SK-N-SH treated with all-trans-retinoic acid at 6 μM for 48 hours (cell line): ENCODE results near the gene ACOT7.

Experiments used
- ATAC-seq: fragments of 200-7000 bp; cut with Tn5 transposase; 3 replicates; pipeline ENCODE4 v1.9.1; 2020; ENCODE audit warnings: mild to moderate bottlenecking, moderate library complexity
- ARNTL ChIP-seq: fragments of 450-650 bp; formaldehyde crosslinking; IDR thresholded peaks from 2 replicates; pipeline ENCODE4 v1.5.0; 2020; ENCODE audit warnings: low read depth, mild to moderate bottlenecking, moderate library complexity, borderline replicate concordance
- BACH2 ChIP-seq: fragments of 250-450 bp; sonication (Bioruptor Pico); IDR thresholded peaks from 2 replicates; pipeline ENCODE4 v1.9.0; 2021; ENCODE audit warnings: mild to moderate bottlenecking, borderline replicate concordance
- CSDC2 ChIP-seq: fragments of 250-450 bp; sonication (Bioruptor Pico); IDR thresholded peaks from 2 replicates; pipeline ENCODE4 v1.5.0; 2020; ENCODE audit warnings: mild to moderate bottlenecking, moderate library complexity
- ESRRG ChIP-seq: fragments of 250-450 bp; sonication (Bioruptor Pico); IDR thresholded peaks from 2 replicates; pipeline ENCODE4 v1.6.1; 2021; ENCODE audit warnings: mild to moderate bottlenecking
- GLIS3 ChIP-seq: fragments of 250-450 bp; sonication (Bioruptor Pico); IDR thresholded peaks from 2 replicates; pipeline ENCODE4 v1.5.0; 2020; ENCODE audit warnings: mild to moderate bottlenecking, moderate library complexity
- OSR1 ChIP-seq: fragments of 250-450 bp; sonication (Bioruptor Pico); IDR thresholded peaks from 2 replicates; pipeline ENCODE4 v1.8.0; 2022; ENCODE audit warnings: moderate library complexity, mild to moderate bottlenecking, inconsistent platforms
- PPARA ChIP-seq: fragments of 250-450 bp; sonication (Bioruptor Pico); IDR thresholded peaks from 2 replicates; pipeline ENCODE4 v1.5.0; 2020; ENCODE audit warnings: mild to moderate bottlenecking, borderline replicate concordance
- RARB ChIP-seq: fragments of 250-450 bp; sonication (Bioruptor Pico); IDR thresholded peaks from 2 replicates; pipeline ENCODE4 v1.8.0; 2021; ENCODE audit warnings: mild to moderate bottlenecking, moderate library complexity
- SNAI2 ChIP-seq: fragments of 250-450 bp; sonication (Bioruptor Pico); IDR thresholded peaks from 2 replicates; pipeline ENCODE4 v1.5.0; 2020; ENCODE audit warnings: mild to moderate bottlenecking, moderate library complexity
- TOX ChIP-seq: fragments of 250-450 bp; sonication (Bioruptor Pico); IDR thresholded peaks from 2 replicates; pipeline ENCODE4 v1.8.0; 2021; ENCODE audit warnings: mild to moderate bottlenecking, moderate library complexity, borderline replicate concordance
- ZC3H10 ChIP-seq: fragments of 250-450 bp; sonication (Bioruptor Pico); IDR thresholded peaks from 2 replicates; pipeline ENCODE4 v1.5.1; 2021; ENCODE audit warnings: mild to moderate bottlenecking, moderate library complexity
- ZFP3 ChIP-seq: fragments of 250-450 bp; sonication (Bioruptor Pico); IDR thresholded peaks from 2 replicates; pipeline ENCODE4 v1.5.0; 2020; ENCODE audit warnings: mild to moderate bottlenecking, moderate library complexity
- ZFP30 ChIP-seq: fragments of 450-650 bp; formaldehyde crosslinking; IDR thresholded peaks from 2 replicates; pipeline ENCODE4 v1.5.0; 2022; ENCODE audit warnings: mild to moderate bottlenecking, moderate library complexity
- ZNF70 ChIP-seq: fragments of 450-650 bp; formaldehyde crosslinking; IDR thresholded peaks from 2 replicates; pipeline ENCODE4 v1.5.0; 2020; ENCODE audit warnings: mild to moderate bottlenecking, moderate library complexity
- ZNF8 ChIP-seq: fragments of 450-650 bp; formaldehyde crosslinking; IDR thresholded peaks from 2 replicates; pipeline ENCODE4 v1.5.0; 2020; ENCODE audit warnings: mild to moderate bottlenecking, moderate library complexity
- TF ChIP-seq, protein P1 (sequence below): fragments of 250-450 bp; sonication (Bioruptor Pico); IDR thresholded peaks from 2 replicates; pipeline ENCODE4 v1.8.0; 2020; ENCODE audit warnings: mild to moderate bottlenecking, moderate library complexity, borderline replicate concordance
- TF ChIP-seq, protein P2 (sequence below): fragments of 250-450 bp; sonication (Bioruptor Pico); IDR thresholded peaks from 2 replicates; pipeline ENCODE4 v1.5.1; 2020; ENCODE audit warnings: low read depth, mild to moderate bottlenecking, moderate library complexity
- TF ChIP-seq, protein P3 (sequence below): fragments of 250-450 bp; sonication (Bioruptor Pico); IDR thresholded peaks from 2 replicates; pipeline ENCODE4 v1.5.0; 2020; ENCODE audit warnings: mild to moderate bottlenecking, moderate library complexity
- TF ChIP-seq, protein P4 (sequence below): fragments of 250-450 bp; sonication (Bioruptor Pico); IDR thresholded peaks from 2 replicates; pipeline ENCODE4 v1.8.0; 2021; ENCODE audit warnings: low read depth, mild to moderate bottlenecking, moderate library complexity, borderline replicate concordance
- TF ChIP-seq, protein P5 (sequence below): fragments of 250-450 bp; sonication (Bioruptor Pico); IDR thresholded peaks from 2 replicates; pipeline ENCODE4 v1.5.1; 2021; ENCODE audit warnings: mild to moderate bottlenecking, moderate library complexity

Gene ACOT7

DNA sequence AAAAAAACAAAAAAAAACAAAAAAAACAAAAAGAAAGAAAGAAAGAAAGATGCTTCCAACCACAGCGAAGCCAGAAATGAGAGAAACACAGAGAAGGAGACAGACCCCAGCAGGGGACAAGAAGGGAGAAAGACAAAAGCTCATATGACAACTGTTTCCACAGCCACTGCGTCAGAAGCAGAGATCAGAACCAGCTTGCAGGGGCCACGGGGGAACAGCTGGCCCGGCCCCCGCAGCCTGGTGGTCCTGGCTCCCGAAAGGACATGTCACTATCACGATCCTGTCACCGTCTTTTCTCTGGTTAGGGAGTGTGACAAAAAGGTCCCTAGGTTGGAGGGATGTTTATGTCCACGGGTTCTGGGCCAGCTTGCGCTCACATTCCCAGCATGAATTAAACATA lies 60.7 kb downstream of the ACOT7 start (continued):
- TF ChIP-seq, protein P1, sequence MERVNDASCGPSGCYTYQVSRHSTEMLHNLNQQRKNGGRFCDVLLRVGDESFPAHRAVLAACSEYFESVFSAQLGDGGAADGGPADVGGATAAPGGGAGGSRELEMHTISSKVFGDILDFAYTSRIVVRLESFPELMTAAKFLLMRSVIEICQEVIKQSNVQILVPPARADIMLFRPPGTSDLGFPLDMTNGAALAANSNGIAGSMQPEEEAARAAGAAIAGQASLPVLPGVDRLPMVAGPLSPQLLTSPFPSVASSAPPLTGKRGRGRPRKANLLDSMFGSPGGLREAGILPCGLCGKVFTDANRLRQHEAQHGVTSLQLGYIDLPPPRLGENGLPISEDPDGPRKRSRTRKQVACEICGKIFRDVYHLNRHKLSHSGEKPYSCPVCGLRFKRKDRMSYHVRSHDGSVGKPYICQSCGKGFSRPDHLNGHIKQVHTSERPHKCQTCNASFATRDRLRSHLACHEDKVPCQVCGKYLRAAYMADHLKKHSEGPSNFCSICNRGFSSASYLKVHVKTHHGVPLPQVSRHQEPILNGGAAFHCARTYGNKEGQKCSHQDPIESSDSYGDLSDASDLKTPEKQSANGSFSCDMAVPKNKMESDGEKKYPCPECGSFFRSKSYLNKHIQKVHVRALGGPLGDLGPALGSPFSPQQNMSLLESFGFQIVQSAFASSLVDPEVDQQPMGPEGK (CRISPR knock-in tag): no peak
- no peak for TF ChIP-seq ZFP3 (CRISPR knock-in tag)

DNA sequence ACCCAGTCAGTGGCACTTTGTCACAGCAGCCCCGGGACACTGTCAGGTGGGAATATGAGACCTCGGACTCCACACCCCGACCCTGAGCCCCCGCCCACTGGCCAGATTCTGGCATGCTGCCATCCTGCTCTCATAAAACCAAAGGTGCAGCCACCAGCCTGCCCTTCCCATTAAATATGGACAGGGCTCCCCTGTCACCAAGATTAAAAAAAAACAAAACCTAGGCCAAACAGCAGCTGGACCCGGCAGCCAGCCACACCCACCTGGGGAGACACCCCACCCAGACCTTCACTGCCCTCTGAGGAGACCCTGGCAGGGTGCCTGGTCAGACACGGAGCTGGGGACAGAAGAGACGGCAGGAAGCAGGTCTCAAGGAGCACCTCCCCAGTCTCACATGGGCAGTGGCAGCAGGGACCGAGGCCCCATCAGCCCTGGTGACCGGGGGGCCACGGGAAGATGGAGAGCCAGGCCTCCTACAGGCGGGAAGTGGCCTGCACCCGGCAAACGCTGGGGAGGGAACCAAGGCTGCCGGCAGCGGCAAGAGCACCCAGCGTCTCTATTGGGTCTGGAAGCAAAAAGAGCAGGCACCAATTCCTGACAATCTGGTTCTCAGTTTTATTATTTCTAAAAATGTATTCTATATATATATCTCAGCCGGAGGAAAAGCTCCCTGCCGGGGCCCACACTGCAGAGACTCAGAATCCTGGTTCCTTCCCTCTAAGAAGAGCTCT lies 61.9 kb downstream of the ACOT7 start:
- TF ChIP-seq, protein P2, sequence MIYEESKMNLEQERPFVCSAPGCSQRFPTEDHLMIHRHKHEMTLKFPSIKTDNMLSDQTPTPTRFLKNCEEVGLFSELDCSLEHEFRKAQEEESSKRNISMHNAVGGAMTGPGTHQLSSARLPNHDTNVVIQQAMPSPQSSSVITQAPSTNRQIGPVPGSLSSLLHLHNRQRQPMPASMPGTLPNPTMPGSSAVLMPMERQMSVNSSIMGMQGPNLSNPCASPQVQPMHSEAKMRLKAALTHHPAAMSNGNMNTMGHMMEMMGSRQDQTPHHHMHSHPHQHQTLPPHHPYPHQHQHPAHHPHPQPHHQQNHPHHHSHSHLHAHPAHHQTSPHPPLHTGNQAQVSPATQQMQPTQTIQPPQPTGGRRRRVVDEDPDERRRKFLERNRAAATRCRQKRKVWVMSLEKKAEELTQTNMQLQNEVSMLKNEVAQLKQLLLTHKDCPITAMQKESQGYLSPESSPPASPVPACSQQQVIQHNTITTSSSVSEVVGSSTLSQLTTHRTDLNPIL (CRISPR knock-in tag): no peak
- TF ChIP-seq RARB: no peak
- no peak for TF ChIP-seq ZNF70 (CRISPR knock-in tag)
- no peak for TF ChIP-seq ARNTL
- no peak for TF ChIP-seq TOX (CRISPR knock-in tag)
- no peak for TF ChIP-seq CSDC2 (CRISPR knock-in tag)
- no peak for TF ChIP-seq ZC3H10 (CRISPR knock-in tag)
- no peak for TF ChIP-seq ZNF8 (CRISPR knock-in tag)
- TF ChIP-seq GLIS3 (CRISPR knock-in tag): no peak
- TF ChIP-seq, protein P3, sequence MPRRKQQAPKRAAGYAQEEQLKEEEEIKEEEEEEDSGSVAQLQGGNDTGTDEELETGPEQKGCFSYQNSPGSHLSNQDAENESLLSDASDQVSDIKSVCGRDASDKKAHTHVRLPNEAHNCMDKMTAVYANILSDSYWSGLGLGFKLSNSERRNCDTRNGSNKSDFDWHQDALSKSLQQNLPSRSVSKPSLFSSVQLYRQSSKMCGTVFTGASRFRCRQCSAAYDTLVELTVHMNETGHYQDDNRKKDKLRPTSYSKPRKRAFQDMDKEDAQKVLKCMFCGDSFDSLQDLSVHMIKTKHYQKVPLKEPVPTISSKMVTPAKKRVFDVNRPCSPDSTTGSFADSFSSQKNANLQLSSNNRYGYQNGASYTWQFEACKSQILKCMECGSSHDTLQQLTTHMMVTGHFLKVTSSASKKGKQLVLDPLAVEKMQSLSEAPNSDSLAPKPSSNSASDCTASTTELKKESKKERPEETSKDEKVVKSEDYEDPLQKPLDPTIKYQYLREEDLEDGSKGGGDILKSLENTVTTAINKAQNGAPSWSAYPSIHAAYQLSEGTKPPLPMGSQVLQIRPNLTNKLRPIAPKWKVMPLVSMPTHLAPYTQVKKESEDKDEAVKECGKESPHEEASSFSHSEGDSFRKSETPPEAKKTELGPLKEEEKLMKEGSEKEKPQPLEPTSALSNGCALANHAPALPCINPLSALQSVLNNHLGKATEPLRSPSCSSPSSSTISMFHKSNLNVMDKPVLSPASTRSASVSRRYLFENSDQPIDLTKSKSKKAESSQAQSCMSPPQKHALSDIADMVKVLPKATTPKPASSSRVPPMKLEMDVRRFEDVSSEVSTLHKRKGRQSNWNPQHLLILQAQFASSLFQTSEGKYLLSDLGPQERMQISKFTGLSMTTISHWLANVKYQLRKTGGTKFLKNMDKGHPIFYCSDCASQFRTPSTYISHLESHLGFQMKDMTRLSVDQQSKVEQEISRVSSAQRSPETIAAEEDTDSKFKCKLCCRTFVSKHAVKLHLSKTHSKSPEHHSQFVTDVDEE (CRISPR knock-in tag): no peak
- TF ChIP-seq OSR1: no peak
- TF ChIP-seq, protein P4, sequence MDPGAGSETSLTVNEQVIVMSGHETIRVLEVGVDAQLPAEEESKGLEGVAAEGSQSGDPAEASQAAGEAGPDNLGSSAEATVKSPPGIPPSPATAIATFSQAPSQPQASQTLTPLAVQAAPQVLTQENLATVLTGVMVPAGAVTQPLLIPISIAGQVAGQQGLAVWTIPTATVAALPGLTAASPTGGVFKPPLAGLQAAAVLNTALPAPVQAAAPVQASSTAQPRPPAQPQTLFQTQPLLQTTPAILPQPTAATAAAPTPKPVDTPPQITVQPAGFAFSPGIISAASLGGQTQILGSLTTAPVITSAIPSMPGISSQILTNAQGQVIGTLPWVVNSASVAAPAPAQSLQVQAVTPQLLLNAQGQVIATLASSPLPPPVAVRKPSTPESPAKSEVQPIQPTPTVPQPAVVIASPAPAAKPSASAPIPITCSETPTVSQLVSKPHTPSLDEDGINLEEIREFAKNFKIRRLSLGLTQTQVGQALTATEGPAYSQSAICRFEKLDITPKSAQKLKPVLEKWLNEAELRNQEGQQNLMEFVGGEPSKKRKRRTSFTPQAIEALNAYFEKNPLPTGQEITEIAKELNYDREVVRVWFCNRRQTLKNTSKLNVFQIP (CRISPR knock-in tag): no peak
- no peak for TF ChIP-seq ZFP30 (CRISPR knock-in tag)
- ATAC-seq: no peak

DNA sequence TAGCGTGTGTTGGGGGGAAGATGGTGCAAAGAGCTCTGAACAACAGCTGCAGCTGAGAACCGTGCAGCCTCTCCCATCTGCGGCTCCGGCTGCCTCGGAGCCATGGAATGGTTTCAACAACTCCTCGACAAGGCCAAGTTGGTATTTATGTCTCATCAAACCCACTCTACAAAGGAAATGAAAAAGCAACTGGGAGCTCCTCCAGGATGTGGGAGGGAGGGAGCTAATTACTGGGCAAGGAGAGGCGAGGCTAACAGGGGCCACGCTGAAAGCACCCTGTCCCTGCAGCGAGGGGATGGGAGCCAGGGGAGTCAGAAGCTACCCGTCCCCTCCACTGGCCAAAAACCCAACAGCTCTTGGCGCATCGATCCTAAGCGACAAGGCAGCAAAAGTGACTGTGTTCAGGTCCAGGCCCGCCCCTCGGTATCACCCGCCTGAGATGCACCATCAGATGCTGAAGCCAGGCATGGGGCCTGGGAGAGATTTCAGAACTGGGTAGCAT lies 63.1 kb downstream of the ACOT7 start:
- ATAC-seq: no peak; the same call in 2 of the 3 replicates
- TF ChIP-seq ZNF70 (CRISPR knock-in tag) (no peak), BACH2 (CRISPR knock-in tag) (no peak), OSR1 (no peak)

DNA sequence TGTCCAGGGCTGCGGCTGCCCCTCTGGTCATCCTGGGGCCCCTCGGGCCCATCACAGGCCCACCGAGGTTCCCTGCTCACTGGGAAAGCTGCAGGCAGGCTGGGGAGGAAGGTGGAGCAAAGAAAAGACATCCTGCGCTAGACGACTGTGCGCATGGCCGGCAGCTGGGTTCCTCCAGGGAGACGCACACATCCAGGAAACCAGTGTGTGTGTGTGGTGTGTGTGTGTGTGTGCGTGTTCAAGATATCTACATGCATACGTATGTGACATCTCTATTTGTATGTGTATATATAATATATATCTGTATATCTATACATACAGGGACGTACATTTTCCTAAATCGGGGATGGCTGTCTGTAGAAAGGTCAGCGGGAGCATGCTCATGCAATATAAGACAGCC lies 63.7 kb downstream of the ACOT7 start:
- TF ChIP-seq SNAI2 (CRISPR knock-in tag) (no peak), PPARA (CRISPR knock-in tag) (no peak), RARB (no peak), OSR1 (no peak), CSDC2 (CRISPR knock-in tag) (no peak), ESRRG (no peak), ZFP30 (CRISPR knock-in tag) (no peak), ARNTL (no peak), BACH2 (CRISPR knock-in tag) (no peak), ZFP3 (CRISPR knock-in tag) (no peak)
- TF ChIP-seq, protein P5, sequence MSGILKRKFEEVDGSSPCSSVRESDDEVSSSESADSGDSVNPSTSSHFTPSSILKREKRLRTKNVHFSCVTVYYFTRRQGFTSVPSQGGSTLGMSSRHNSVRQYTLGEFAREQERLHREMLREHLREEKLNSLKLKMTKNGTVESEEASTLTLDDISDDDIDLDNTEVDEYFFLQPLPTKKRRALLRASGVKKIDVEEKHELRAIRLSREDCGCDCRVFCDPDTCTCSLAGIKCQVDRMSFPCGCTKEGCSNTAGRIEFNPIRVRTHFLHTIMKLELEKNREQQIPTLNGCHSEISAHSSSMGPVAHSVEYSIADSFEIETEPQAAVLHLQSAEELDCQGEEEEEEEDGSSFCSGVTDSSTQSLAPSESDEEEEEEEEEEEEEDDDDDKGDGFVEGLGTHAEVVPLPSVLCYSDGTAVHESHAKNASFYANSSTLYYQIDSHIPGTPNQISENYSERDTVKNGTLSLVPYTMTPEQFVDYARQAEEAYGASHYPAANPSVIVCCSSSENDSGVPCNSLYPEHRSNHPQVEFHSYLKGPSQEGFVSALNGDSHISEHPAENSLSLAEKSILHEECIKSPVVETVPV (CRISPR knock-in tag): no peak
- TF ChIP-seq, protein P3 (CRISPR knock-in tag): no peak
- ATAC-seq: no peak
